CD14-positive monocyte (primary cell): ENCODE data around the gene ARG1. TPM values are rescaled to one million over a fixed set of nuclear protein-coding genes. Genes with fewer than 3 reads are reported as not detected.

Experiments
- DNase-seq, 3 donors: peaks; one replicate each; pipeline ENCODE4 v3.0.0-alpha.2; 2011 to 2022
- H2AFZ ChIP-seq: 2 replicates; pipeline ENCODE4 v1.6.0; 2012; ENCODE audit warnings: mild to moderate bottlenecking, low read depth, low read length, inconsistent platforms; ENCODE audit not compliant: insufficient read depth, poor library complexity, severe bottlenecking
- H3K27ac ChIP-seq, 2 donors: 1 replicate in 1 of 2; 2 replicates in 1 of 2; pipeline ENCODE4 v1.5.1; 2012 to 2013; ENCODE audit warnings: low read length in 2 of 2, control low read depth in 1 of 2, inconsistent platforms in 1 of 2, low read depth in 1 of 2, mild to moderate bottlenecking in 1 of 2
- H3K27me3 ChIP-seq, 2 donors: one replicate each; pipeline versions ENCODE4 v1.6.0 to v1.6.1; 2011 to 2013; ENCODE audit warnings: low read length in 2 of 2; ENCODE audit not compliant: control insufficient read depth in 2 of 2, insufficient read depth in 2 of 2
- H3K36me3 ChIP-seq, 2 donors: replicated peaks in 1 of 2; 1 replicate in 1 of 2; 2 replicates in 1 of 2; pipeline versions ENCODE4 v1.5.1 to v1.6.1; 2012 to 2013; ENCODE audit warnings: low read length in 2 of 2, control low read depth in 1 of 2, inconsistent platforms in 1 of 2, mild to moderate bottlenecking in 1 of 2; ENCODE audit not compliant: insufficient read depth in 2 of 2, control insufficient read depth in 1 of 2
- H3K4me1 ChIP-seq, 2 donors: 1 replicate in 1 of 2; 2 replicates in 1 of 2; pipeline versions ENCODE4 v1.5.1 to v1.6.1; 2012 to 2013; ENCODE audit warnings: low read length in 2 of 2, control low read depth in 1 of 2, inconsistent platforms in 1 of 2, mild to moderate bottlenecking in 1 of 2, moderate library complexity in 1 of 2; ENCODE audit not compliant: insufficient read depth in 2 of 2, control insufficient read depth in 1 of 2
- H3K4me2 ChIP-seq: replicated peaks from 2 replicates; pipeline ENCODE3; 2012; ENCODE audit warnings: low read length, moderate library complexity, mild to moderate bottlenecking; ENCODE audit not compliant: poor library complexity, severe bottlenecking; ENCODE audit errors: extremely low read depth
- H3K4me3 ChIP-seq, 3 experiments: fragments of 200-600 bp in 1 of 3; sonication (generic) in 1 of 3; replicated peaks in 1 of 3; 1 replicate in 2 of 3; 2 replicates in 1 of 3; pipeline ENCODE4 v1.5.1; 2011 to 2013; ENCODE audit warnings: low read length in 3 of 3, mild to moderate bottlenecking in 3 of 3, control low read depth in 2 of 3, low read depth in 2 of 3, inconsistent platforms in 1 of 3, moderate library complexity in 1 of 3
- H3K79me2 ChIP-seq: 2 replicates; pipeline ENCODE4 v1.6.0; 2012; ENCODE audit warnings: mild to moderate bottlenecking, control low read depth, inconsistent platforms, low read length, moderate library complexity; ENCODE audit not compliant: insufficient read depth
- H3K9ac ChIP-seq: 2 replicates; pipeline ENCODE4 v1.6.0; 2017; ENCODE audit warnings: low read length, mild to moderate bottlenecking; ENCODE audit not compliant: insufficient read depth, poor library complexity, severe bottlenecking
- H3K9me3 ChIP-seq, 2 donors: replicated peaks in 1 of 2; 1 replicate in 1 of 2; 2 replicates in 1 of 2; pipeline versions ENCODE4 v1.5.1 to v1.6.1; 2012 to 2013; ENCODE audit warnings: low read length in 2 of 2, control low read depth in 1 of 2; ENCODE audit not compliant: control insufficient read depth in 1 of 2, insufficient read depth in 1 of 2
- H4K20me1 ChIP-seq: 2 replicates; pipeline ENCODE4 v1.6.0; 2012; ENCODE audit warnings: mild to moderate bottlenecking, low read length, control low read depth, moderate library complexity; ENCODE audit not compliant: insufficient read depth
- H3K27ac Mint-ChIP-seq, 7 donors: one replicate each; pipeline ENCODE4 v1.8.0; 2020; ENCODE audit warnings: mild to moderate bottlenecking in 7 of 7, mixed read lengths in 7 of 7, moderate library complexity in 6 of 7, inconsistent platforms in 2 of 7
- H3K27me3 Mint-ChIP-seq, 3 donors: one replicate each; pipeline ENCODE4 v1.8.0; 2021 to 2022; ENCODE audit warnings: low read depth in 3 of 3, mild to moderate bottlenecking in 3 of 3, mixed read lengths in 3 of 3, moderate library complexity in 3 of 3, inconsistent platforms in 1 of 3
- H3K36me3 Mint-ChIP-seq, 2 donors: one replicate each; pipeline ENCODE4 v1.8.0; 2020; ENCODE audit warnings: mixed read lengths in 2 of 2, inconsistent platforms in 1 of 2, mild to moderate bottlenecking in 1 of 2
- H3K4me1 Mint-ChIP-seq: one replicate; pipeline ENCODE4 v1.8.0; 2020; ENCODE audit warnings: mild to moderate bottlenecking, mixed read lengths
- H3K4me3 Mint-ChIP-seq, 2 donors: one replicate each; pipeline ENCODE4 v1.8.0; 2020; ENCODE audit warnings: mild to moderate bottlenecking in 2 of 2, mixed read lengths in 2 of 2, moderate library complexity in 1 of 2
- H3K9me3 Mint-ChIP-seq, 7 donors: one replicate each; pipeline ENCODE4 v1.8.0; 2020 to 2022; ENCODE audit warnings: mixed read lengths in 7 of 7, mild to moderate bottlenecking in 6 of 7, moderate library complexity in 6 of 7, inconsistent platforms in 2 of 7
- WGBS: methylation state at CpG from one replicate; pipeline ENCODE4 v1.1.5; 2013; ENCODE audit warnings: missing lambda C conversion rate; ENCODE audit not compliant: insufficient coverage; 5-methylcytosine and 5-hydroxymethylcytosine counted together
- intact Hi-C, 2 donors: fragments of 100-400 bp; cut with micrococcal nuclease; formaldehyde crosslinking; loops; one replicate each; pipeline versions ENCODE4 v1.15.0 to v1.15.1; 2023
- polyA plus RNA-seq, 3 donors: library from polyadenylated mRNA; depleted of rRNA in 1 of 3; unstranded in 2 of 3; stranded (reverse) in 1 of 3; fragments of 300-500 nt in 2 of 3; fragments of >200 nt in 1 of 3; fragmentation: Illumina TruSeq in 2 of 3; gene quantifications; 1 replicate in 2 of 3; 2 replicates in 1 of 3; pipeline ENCODE4 v1.2.3, GENCODE V29; 2012 to 2021
- TF ChIP-seq, protein P1 (sequence below): fragments of 200-600 bp; IDR thresholded peaks from one replicate; pipeline ENCODE4 v1.8.0; 2022; ENCODE audit warnings: antibody characterized with exemption, mild to moderate bottlenecking

The ARG1 gene
- polyA plus RNA-seq, 3 donors: not detected

DNA sequence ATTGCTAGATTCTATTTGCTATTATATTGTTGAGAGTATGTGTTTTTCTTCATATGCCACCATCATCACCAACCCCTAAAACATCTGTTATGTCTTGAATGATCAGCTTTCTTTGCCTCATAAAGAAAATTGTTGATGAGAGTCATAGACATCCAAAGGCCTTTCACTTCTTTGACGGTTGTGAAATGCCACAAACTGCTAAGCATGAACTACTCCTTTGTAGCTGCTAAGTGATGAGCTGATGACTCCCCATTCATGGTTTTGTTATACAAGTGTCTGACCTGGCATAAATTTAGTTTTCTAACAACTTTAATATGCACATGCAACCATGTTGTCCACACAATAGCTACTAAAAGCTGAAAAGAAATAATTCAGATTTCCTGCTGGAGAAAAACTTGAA is 55.7 kb downstream of the ARG1 start:
- Histone ChIP-seq H3K79me2 (peaks cover 20% of the 10 kb centered on the region), H3K9ac (peak overlapping the region; percentile 74), H3K36me3 (peaks cover 21 to 22% of the 10 kb centered on the region in 2 donors), H4K20me1 (no peaks in the 10 kb centered on the region), H3K27ac (no peak overlapping the region), H3K4me1 (peaks cover 10 to 18% of the 10 kb centered on the region in 2 donors), H3K27me3 (no peaks in the 10 kb centered on the region), H2AFZ (peak overlapping the region; percentile 97), H3K4me3 (peak overlapping the region in 2 of 3 experiments; percentile 88 to 96), H3K4me2 (peak overlapping the region; percentile 79), H3K9me3 (no peaks in the 10 kb centered on the region)
- H3K36me3 Mint-ChIP-seq: peaks cover 10 to 19% of the 10 kb centered on the region in 2 donors
- no peak overlapping the region for H3K27ac Mint-ChIP-seq
- no CpG with 5 or more reads among the region's 1 CpG for WGBS
- peaks cover 0 to 2% (median 0%) of the 10 kb centered on the region in 7 donors for H3K9me3 Mint-ChIP-seq
- H3K27me3 Mint-ChIP-seq: peaks cover 0 to 2% (median 1%) of the 10 kb centered on the region in 3 donors
- DNase-seq: no peak
- peaks cover 13% of the 10 kb centered on the region for H3K4me1 Mint-ChIP-seq
- intact Hi-C loops: no loop called here
- TF ChIP-seq, protein P1, sequence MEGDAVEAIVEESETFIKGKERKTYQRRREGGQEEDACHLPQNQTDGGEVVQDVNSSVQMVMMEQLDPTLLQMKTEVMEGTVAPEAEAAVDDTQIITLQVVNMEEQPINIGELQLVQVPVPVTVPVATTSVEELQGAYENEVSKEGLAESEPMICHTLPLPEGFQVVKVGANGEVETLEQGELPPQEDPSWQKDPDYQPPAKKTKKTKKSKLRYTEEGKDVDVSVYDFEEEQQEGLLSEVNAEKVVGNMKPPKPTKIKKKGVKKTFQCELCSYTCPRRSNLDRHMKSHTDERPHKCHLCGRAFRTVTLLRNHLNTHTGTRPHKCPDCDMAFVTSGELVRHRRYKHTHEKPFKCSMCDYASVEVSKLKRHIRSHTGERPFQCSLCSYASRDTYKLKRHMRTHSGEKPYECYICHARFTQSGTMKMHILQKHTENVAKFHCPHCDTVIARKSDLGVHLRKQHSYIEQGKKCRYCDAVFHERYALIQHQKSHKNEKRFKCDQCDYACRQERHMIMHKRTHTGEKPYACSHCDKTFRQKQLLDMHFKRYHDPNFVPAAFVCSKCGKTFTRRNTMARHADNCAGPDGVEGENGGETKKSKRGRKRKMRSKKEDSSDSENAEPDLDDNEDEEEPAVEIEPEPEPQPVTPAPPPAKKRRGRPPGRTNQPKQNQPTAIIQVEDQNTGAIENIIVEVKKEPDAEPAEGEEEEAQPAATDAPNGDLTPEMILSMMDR: no peak
- peak overlapping the region in 1 of 2 donors; percentile 99 for H3K4me3 Mint-ChIP-seq

DNA sequence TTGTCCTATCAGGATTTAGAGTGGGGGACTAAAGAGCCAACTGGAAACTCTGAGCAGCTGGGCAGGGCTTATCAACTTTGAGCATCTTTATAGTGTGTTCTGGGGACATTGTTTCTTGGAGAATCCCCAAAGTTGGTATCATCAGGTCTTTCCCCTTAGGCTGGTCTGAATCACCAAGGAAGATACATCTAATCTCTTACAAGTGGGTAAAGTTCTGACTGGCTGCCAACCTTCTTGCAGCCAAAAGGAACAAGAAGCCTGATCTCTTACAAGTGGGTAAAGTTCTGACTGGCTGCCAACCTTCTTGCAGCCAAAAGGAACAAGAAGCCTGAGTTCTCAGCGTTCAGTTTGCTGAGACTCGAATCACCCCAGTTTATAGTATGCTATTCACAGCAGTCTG is 56.6 kb downstream of the ARG1 start:
- Mint-ChIP-seq H3K27ac (no peak overlapping the region), H3K4me3 (no peak overlapping the region), H3K9me3 (peaks cover 0 to 2% (median 0%) of the 10 kb centered on the region in 7 donors), H3K36me3 (peaks cover 4 to 12% of the 10 kb centered on the region in 2 donors), H3K27me3 (peaks cover 1 to 2% (median 1%) of the 10 kb centered on the region in 3 donors), H3K4me1 (peaks cover 13% of the 10 kb centered on the region)
- Histone ChIP-seq H3K27me3 (no peaks in the 10 kb centered on the region), H3K9ac (no peak overlapping the region), H4K20me1 (no peaks in the 10 kb centered on the region), H3K4me2 (no peak overlapping the region), H3K9me3 (no peaks in the 10 kb centered on the region), H3K79me2 (peaks cover 20% of the 10 kb centered on the region), H3K4me3 (no peak overlapping the region), H3K27ac (no peak overlapping the region), H3K4me1 (peaks cover 10 to 18% of the 10 kb centered on the region in 2 donors), H3K36me3 (peaks cover 12 to 13% of the 10 kb centered on the region in 2 donors), H2AFZ (no peak overlapping the region)
- TF ChIP-seq, protein P1: no peak
- DNase-seq: no peak
- no CpG with 5 or more reads among the region's 2 CpGs for WGBS
- intact Hi-C loops: no loop called here
